GM21825 (cell line): ENCODE results near the gene IMPG2.

Experiments used
- ATAC-seq: cut with Tn5 transposase; IDR thresholded peaks from one replicate; pipeline ENCODE4 v1.9.1; 2021; ENCODE audit warnings: mild to moderate bottlenecking, moderate library complexity; ENCODE audit not compliant: unreplicated experiment

IMPG2 gene

DNA sequence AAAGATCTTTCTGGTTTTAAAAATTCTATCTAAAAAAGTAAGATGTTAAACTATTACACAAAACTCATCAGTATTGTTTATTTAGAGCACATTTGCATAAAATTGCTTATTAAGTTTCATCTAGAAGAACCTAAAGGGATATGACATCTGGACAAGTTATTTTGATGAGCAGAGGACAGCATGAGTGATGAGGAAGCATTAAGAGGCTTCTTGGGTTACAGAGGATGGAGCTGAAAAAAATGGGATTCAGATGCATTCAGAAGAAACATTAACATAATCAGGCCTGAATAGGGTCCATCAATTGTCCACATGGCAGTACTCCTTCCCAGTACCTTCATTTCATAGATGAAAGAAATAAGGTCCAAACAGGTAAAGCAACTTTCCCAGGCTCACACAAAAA, 41.6 kb downstream of the IMPG2 start:
- no peak for ATAC-seq

DNA sequence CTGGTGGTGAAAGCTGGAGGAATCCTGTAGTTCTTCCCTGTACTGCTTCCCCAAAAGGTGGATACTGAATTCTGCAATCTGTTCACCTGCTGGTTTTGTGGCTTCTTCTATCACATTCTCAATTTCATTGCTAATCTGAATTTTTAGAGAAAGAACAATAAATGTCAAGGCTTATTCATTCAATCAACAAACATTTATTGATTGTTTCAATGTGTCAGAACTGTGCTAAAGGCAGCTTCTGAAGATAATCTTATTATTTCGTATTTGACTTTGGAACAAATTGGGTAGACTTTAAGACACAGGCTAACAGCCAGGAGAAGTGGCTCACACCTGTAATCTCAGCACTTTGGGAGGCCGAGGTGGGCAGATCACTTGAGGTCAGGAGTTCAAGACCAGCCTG, 46.8 kb downstream of the IMPG2 start:
- ATAC-seq, result no peak

DNA sequence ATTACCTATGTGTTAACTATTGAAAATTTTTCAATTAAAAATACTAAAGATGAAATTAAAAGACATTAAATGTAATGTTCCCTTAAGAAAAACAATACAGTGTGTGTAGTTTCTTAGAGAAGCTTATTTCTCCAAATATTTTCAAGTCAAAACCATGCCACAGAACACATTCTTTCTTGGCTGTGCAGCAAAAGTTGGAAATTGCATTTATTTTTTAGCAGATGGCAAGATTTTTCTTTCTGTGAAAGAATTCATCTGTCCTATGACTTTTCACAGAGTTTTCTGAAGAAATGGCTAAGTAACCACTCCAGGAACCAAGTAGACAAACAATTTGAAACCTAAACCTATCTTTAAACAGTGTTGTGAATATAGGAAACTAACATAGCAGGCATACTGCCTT, 47.2 kb downstream of the IMPG2 start:
- no peak for ATAC-seq

DNA sequence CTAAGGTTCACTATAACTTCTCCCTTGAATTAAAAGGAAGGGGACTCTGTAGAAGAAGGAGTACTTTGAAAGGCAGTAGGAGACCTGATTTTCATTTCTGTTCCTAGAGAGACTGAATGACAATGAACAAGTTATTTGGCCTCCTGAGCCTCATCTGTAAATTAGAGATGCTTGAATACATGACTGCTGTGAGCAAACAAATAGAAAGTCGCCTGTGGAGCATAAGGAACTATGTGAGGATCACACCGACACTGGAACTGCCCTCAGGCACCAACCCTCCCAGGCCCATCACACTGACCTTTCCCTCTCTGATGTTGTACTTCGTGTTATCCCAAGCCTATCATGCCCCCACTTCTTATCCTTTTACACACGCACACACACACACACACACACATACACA, 48.6 kb downstream of the IMPG2 start:
- ATAC-seq, result no peak

DNA sequence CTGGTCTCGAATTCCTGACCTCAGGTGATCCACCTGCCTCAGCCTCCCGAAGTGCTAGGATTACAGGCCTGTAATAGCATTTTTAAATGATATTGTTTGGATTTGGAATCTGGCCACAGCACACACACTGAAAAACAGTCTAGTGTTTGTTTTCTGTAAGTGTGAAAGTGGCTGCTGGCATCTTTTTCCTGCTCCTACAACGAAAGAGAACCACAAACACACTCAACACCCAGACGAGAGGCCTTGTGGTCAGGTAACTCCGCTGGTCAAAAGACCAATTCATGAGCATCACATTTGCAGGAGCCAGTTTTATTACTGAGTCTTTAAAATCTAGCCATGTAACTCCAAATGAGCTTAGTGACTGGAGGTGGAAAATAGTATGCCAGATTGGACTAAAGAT, 50.2 kb downstream of the IMPG2 start:
- no peak for ATAC-seq

DNA sequence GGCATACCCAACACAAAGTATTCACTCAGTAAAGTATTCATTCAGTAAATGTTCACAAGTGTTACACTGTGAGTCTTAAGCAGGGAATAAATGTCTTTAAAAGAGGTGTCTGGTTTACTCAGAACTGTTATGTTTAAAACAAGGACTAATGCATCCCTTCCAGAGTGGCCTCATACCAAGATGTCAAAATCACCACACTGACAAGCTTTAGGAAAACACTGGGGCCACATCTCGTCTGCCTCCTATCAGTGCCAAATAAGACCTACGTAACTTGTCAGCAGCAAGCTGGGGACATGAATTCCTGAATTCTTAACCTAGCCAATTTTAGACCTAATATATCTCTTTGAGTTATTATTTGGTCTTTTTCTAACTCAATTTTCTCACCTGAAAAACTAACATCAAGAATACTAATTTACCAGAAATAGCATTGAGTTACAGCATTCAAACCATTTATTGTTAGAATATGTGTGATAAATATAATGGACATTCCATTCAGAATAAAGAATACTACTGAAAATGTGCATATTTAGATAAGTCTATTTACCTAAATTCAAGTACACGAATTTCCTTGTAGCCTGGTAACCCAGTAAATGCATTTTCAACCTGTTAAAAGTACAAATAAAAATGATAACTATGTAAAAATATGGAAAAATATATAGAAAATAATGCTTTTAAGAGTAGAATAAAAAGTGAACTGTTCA, 51.3 kb downstream of the IMPG2 start:
- no peak for ATAC-seq

DNA sequence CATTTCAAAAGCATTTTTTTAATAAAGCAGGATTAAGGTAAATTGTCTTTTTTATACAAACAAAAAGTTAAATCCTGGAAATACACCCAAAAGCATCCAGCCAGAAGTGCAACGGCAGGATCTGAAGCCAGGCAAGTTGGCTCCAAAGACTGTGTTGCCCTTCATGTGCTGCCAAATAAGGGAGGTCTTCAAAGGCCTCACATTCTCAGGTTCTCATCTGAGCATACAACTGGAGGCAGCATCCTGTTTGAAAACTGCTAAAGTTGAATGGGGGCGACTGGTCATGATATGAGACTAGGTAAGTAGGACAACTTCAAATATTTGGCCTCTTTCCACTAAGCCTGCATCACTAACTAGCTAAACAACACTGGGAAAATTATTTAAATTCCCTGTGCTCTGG, 52.2 kb downstream of the IMPG2 start:
- ATAC-seq, result no peak

DNA sequence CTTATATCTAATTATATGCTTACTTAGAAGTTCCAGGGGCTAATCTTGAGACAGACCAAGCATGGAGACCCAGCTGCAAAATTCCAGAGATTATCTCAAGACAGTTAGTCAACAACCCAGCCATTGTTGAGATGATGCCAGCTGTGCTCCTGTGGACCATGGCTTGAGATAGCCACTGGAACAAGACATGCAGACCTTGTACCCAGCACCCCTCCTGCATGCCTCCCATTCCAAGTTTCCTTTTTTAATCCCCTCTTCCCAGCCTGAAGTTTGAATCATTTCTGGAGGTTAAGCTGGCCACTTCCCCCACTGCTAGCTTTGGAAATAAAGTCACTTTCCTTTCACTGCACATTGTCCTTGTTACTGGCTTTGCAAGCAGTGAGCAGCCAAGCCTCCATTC, 53.8 kb downstream of the IMPG2 start:
- no peak for ATAC-seq

DNA sequence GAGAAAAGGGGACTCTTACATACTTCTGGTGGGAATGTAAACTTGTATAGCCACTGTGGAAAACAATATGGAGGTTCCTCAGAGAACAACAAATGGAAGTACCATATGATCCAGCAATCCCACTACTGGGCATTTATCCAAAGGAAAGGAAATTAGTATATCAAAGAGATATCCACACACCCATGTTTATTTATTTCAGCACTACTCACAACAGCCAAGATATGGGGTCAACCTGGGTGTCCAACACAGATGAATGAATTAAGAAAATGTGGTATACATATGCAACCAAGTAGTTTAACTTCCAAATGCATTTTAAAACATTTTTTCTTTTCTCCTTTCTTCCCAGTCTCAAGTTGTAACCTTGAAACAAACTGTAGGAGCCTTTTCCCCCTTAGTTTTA, 54.3 kb downstream of the IMPG2 start:
- no peak for ATAC-seq

DNA sequence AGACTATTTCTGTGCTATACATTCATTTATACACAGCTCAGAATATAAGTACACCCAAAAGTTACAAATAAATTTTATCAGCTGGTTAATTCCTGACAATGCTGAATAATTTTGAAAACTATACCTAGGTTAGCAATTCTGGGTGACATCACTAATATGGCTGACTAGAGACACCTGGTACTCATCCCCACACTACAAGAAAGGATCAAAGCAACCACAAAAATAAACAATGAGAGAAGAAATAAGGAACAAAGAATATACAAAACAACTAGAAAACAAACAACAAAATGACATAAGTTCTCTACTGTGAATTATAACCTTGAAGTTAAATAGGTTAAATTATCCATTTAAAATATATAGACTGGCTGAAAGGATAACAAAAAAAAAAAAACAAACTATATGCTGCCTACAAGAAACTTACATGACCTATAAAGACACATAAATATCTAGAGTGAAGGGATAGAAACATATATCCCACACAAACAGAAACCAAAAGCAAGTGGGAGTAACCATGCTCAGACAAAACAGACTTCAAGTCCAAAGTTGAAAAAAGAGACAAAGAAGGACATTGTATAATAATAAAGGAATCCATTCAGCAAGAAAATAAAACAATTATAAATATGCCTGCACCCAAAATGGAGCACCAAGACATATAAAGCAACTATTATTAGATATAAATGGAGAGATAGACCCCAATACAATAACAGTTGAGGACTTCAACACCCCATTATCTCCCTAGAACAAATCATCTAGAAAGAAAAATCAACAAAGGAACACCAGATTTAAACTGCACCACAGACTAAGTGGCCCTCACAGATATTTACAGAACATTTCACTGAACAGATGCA, 57.8 kb downstream of the IMPG2 start:
- ATAC-seq, result peak; percentile 81

DNA sequence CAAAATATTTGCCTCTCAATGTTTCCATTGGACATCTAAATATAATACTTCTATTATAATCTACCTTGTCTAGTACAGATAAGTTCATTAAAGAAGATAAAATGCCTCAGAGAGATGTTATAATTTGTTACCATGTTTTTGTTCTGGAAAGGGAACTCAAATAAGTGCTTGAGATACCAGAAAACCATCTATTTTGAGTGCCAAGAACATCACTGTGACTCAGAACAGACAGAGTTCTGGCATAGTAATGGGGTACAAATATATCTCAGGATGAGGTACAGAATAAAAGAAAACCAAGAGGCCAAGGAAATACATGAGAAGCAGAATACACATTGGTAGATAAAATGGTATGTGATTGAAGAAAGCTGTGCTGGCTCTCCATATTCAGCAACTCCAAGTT, 58.9 kb downstream of the IMPG2 start:
- ATAC-seq, result no peak

DNA sequence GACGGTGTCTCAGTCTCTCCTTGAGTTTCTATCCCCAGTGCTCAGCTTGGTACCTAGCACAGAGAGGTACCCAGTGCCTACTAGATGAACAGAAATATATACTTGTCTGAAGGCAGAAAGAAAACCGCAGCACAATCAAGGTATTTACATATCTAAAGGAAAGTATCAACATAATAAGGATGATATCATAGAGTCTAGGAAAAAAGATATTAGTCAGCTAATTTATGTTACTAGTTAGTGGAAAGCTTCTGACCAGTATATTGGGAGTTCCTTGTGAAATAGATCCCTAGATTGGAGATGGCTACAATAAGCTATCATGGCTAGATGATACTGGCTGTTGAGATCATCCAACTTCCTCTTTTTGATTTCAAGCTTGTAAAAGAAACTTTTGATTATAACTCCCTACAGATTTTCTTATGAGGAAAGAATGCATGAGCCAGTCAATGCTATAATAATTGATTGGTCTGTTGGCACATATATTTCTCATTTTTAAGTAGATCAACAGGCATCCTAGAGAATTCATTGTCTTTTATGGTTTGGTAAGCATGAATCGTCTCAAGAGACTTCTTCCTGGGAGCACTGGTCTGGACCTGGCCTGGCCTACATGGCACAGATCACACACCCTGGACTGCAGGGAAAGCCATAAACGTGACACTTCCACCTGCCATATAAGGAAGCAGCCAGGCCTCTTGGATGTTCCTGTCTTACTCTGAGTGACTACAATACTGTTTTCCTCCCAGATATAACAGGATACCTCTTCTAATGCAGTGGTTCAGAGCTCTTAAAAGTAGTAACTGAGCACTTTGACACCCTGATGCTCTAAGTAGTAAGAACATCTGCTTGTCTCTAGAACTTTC, 60.7 kb downstream of the IMPG2 start:
- ATAC-seq, result no peak

DNA sequence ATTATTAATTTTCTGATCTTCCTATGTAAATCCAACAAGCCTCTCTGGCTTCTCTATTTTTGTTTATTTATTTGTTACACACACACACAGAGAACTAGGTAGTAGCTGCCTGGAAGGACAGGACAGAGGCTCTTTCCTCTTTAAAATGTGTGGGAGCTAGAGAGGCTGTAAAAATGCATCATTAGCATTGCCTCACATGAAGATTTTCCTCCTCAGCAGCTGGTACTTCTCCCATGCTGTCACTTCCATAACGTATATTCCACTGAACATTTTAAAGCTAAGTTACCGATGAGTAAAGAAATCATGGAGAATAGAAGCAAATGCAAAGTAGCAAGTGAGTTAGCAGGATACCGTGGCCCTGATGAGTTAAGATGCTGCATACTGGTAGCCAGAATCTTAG, 63.9 kb downstream of the IMPG2 start:
- no peak for ATAC-seq

DNA sequence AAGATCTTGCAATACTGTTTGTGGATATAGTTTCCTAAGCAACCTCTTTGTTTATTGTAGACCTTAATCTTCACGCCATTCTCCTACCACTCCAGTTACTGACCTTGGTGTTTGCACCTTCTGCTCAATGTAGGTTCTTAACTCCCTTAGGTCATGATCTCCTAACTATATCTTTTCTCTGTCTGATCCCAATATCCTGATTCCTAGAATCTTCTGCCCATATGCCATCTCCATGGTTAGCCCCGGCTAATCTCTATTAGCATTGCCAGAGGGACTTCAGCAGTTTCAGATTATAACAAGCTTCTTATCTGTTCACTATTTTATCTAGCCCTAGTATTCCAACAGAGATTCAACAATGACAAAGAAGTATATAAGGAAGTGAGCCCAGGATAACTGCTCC, 64.9 kb downstream of the IMPG2 start:
- ATAC-seq, result no peak

DNA sequence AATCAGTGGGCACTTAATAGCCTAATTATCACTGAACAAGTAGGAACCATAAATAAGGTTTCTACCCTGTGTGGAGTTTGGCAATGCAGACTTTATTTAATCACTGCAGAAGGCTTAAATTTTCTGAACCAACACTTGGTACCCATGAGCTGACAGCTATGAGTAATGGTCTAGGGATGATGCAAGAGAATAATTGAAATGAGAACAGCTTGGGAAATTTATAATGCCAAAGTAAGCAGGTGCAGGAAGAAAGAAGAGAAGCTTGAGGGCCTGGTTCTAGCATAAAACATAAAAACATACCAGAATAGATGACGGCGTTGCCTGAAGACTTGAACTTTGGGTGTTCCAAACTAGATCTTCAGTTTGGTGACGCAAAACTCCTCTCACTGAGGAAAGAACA, 67.0 kb downstream of the IMPG2 start:
- ATAC-seq, result no peak

DNA sequence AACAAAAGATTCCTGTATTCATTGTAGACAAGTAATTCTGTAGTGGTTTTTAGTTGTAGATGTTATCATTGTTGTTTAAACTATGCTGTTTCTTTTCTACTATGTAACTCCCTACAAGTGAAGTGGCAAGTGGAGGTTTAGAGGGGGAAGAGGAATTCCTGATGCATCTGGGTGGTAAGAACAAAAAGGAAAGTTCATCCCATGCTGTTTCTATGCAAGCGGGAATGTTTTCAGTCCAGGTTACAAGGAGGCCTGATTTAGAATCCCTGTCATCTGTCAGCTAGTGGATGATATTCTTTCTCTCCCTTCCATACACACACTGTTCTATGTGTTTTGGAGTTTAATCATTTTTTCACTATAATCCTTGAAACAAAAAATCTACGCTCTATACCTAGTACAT, 67.4 kb downstream of the IMPG2 start:
- no peak for ATAC-seq

DNA sequence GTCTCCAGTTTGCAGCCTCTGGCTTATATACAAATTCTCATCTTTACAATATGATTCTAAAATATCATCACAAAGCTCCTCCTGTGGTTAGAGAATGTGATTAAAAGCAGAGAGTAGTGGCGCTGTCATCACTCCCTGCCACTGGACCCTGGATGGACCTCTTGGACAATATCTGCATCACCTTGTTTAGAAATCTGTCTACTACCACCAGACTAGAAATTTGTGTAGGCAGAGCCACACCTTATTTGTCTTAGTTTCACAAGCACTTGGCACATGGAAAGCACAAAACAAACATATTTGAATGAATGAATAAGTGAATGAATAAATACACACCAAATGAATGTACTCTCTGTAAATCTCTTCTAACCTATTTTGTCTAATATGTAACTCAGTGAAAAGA, 68.1 kb downstream of the IMPG2 start:
- no peak for ATAC-seq

DNA sequence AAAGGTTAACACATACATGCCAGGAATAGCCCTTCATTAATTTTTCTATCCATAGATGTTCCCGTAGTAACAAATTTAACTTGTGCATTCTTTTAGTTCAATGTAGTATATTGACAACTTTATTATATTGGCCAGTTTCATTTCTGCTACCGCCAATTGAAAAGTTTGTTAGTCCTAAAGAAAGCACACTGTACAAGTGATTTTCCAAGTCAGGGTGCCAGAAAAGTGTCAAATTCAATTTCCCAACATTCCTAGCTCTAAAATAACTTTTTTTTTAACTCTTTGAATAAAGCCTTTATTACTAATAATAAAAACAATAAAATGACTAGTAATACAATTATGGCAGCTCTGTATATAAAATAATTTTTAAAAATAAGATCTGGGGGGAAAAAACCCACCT, 68.9 kb downstream of the IMPG2 start:
- ATAC-seq, result no peak

DNA sequence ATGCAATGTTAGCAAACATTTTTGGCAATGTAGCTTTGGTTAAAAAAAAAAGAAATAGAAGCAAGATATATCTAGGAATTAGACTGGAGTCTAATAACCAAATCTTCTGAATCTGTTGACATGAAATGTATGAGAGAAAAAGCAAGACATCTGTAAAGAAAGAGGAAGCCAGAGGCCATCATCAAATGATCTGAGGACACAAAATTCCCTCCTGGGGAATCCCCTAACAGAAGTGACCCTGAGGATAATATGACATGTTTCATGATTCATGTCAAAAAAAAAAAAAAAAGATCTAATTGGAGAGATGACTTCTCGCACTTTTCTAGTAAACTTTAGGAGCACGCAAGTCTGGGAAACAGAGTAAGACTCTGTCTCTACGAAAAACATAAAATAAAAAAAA, 70.9 kb downstream of the IMPG2 start:
- ATAC-seq, result no peak

DNA sequence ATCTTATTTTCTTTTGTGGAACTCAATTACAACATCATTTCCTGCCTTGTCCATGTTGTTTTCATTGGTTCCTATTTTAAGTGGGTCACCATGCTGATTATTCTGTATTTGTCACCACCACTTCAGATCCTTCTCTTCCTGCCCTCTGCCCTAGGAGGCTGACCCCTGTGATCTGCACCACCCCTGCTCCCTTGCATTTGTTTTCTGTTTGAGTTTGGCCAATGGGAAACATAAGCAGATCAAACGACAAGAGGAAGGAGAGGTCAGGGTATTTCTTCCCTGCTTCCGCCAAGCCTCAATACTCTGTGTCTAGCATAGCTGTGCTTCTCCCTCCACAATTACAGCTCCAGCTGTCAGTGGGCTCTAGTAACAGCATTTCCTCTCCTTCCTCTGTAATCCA, 71.6 kb downstream of the IMPG2 start:
- no peak for ATAC-seq

DNA sequence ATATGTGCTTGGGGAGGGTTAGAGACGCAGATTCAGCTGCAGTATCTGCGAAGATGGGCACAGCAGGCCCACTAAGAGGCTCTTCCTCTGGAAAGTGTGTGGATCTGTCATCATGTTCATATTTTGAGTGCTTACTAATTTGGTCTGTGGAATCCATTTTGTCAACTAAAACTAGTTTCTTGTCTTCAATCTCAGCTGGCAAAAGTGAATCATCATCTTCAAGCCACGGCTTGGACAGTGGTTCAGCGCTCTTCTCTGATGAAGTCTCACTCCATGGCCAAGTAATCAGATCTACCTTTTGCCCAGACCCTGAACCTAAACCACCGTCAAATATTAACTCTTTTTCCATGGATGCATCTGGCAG, 76.2 kb downstream of the IMPG2 start:
- no peak for ATAC-seq
